SK-N-SH treated with all-trans-retinoic acid at 6 μM for 48 hours (cell line): ENCODE measurements around the gene ZNF664.

Experiments
- ATAC-seq: fragments of 200-7000 bp; cut with Tn5 transposase; 3 replicates; pipeline ENCODE4 v1.9.1; 2020; ENCODE audit warnings: mild to moderate bottlenecking, moderate library complexity
- ARNTL ChIP-seq: fragments of 450-650 bp; formaldehyde crosslinking; IDR thresholded peaks from 2 replicates; pipeline ENCODE4 v1.5.0; 2020; ENCODE audit warnings: low read depth, mild to moderate bottlenecking, moderate library complexity, borderline replicate concordance
- BACH2 ChIP-seq: fragments of 250-450 bp; sonication (Bioruptor Pico); IDR thresholded peaks from 2 replicates; pipeline ENCODE4 v1.9.0; 2021; ENCODE audit warnings: mild to moderate bottlenecking, borderline replicate concordance
- CREB5 ChIP-seq: fragments of 250-450 bp; sonication (Bioruptor Pico); IDR thresholded peaks from 2 replicates; pipeline ENCODE4 v1.5.1; 2020; ENCODE audit warnings: low read depth, mild to moderate bottlenecking, moderate library complexity
- CSDC2 ChIP-seq: fragments of 250-450 bp; sonication (Bioruptor Pico); IDR thresholded peaks from 2 replicates; pipeline ENCODE4 v1.5.0; 2020; ENCODE audit warnings: mild to moderate bottlenecking, moderate library complexity
- CSRNP3 ChIP-seq: fragments of 250-450 bp; sonication (Bioruptor Pico); IDR thresholded peaks from 2 replicates; pipeline ENCODE4 v1.5.1; 2021; ENCODE audit warnings: mild to moderate bottlenecking, moderate library complexity
- ESRRG ChIP-seq: fragments of 250-450 bp; sonication (Bioruptor Pico); IDR thresholded peaks from 2 replicates; pipeline ENCODE4 v1.6.1; 2021; ENCODE audit warnings: mild to moderate bottlenecking
- GLIS3 ChIP-seq: fragments of 250-450 bp; sonication (Bioruptor Pico); IDR thresholded peaks from 2 replicates; pipeline ENCODE4 v1.5.0; 2020; ENCODE audit warnings: mild to moderate bottlenecking, moderate library complexity
- ISL1 ChIP-seq: fragments of 250-450 bp; sonication (Bioruptor Pico); IDR thresholded peaks from 2 replicates; pipeline ENCODE4 v2.1.2; 2022; ENCODE audit warnings: mild to moderate bottlenecking, moderate library complexity
- OSR1 ChIP-seq: fragments of 250-450 bp; sonication (Bioruptor Pico); IDR thresholded peaks from 2 replicates; pipeline ENCODE4 v1.8.0; 2022; ENCODE audit warnings: moderate library complexity, mild to moderate bottlenecking, inconsistent platforms
- PATZ1 ChIP-seq: fragments of 250-450 bp; sonication (Bioruptor Pico); IDR thresholded peaks from 2 replicates; pipeline ENCODE4 v1.8.0; 2020; ENCODE audit warnings: mild to moderate bottlenecking, moderate library complexity, borderline replicate concordance
- POU6F1 ChIP-seq: fragments of 250-450 bp; sonication (Bioruptor Pico); IDR thresholded peaks from 2 replicates; pipeline ENCODE4 v1.8.0; 2021; ENCODE audit warnings: low read depth, mild to moderate bottlenecking, moderate library complexity, borderline replicate concordance
- PPARA ChIP-seq: fragments of 250-450 bp; sonication (Bioruptor Pico); IDR thresholded peaks from 2 replicates; pipeline ENCODE4 v1.5.0; 2020; ENCODE audit warnings: mild to moderate bottlenecking, borderline replicate concordance
- RARB ChIP-seq: fragments of 250-450 bp; sonication (Bioruptor Pico); IDR thresholded peaks from 2 replicates; pipeline ENCODE4 v1.8.0; 2021; ENCODE audit warnings: mild to moderate bottlenecking, moderate library complexity
- SNAI2 ChIP-seq: fragments of 250-450 bp; sonication (Bioruptor Pico); IDR thresholded peaks from 2 replicates; pipeline ENCODE4 v1.5.0; 2020; ENCODE audit warnings: mild to moderate bottlenecking, moderate library complexity
- TCF4 ChIP-seq: fragments of 250-450 bp; sonication (Bioruptor Pico); IDR thresholded peaks from 2 replicates; pipeline ENCODE4 v1.8.0; 2021; ENCODE audit warnings: mild to moderate bottlenecking, moderate library complexity, borderline replicate concordance
- TOX ChIP-seq: fragments of 250-450 bp; sonication (Bioruptor Pico); IDR thresholded peaks from 2 replicates; pipeline ENCODE4 v1.8.0; 2021; ENCODE audit warnings: mild to moderate bottlenecking, moderate library complexity, borderline replicate concordance
- TSHZ2 ChIP-seq: fragments of 250-450 bp; sonication (Bioruptor Pico); IDR thresholded peaks from 2 replicates; pipeline ENCODE4 v1.5.0; 2020; ENCODE audit warnings: mild to moderate bottlenecking, moderate library complexity
- ZC3H10 ChIP-seq: fragments of 250-450 bp; sonication (Bioruptor Pico); IDR thresholded peaks from 2 replicates; pipeline ENCODE4 v1.5.1; 2021; ENCODE audit warnings: mild to moderate bottlenecking, moderate library complexity
- ZFP3 ChIP-seq: fragments of 250-450 bp; sonication (Bioruptor Pico); IDR thresholded peaks from 2 replicates; pipeline ENCODE4 v1.5.0; 2020; ENCODE audit warnings: mild to moderate bottlenecking, moderate library complexity
- ZFP30 ChIP-seq: fragments of 450-650 bp; formaldehyde crosslinking; IDR thresholded peaks from 2 replicates; pipeline ENCODE4 v1.5.0; 2022; ENCODE audit warnings: mild to moderate bottlenecking, moderate library complexity
- ZNF565 ChIP-seq: fragments of 450-650 bp; formaldehyde crosslinking; conservative IDR thresholded peaks from 2 replicates; pipeline ENCODE4 v1.5.0; 2020; ENCODE audit warnings: low read depth, mild to moderate bottlenecking, moderate library complexity
- ZNF70 ChIP-seq: fragments of 450-650 bp; formaldehyde crosslinking; IDR thresholded peaks from 2 replicates; pipeline ENCODE4 v1.5.0; 2020; ENCODE audit warnings: mild to moderate bottlenecking, moderate library complexity
- ZNF8 ChIP-seq: fragments of 450-650 bp; formaldehyde crosslinking; IDR thresholded peaks from 2 replicates; pipeline ENCODE4 v1.5.0; 2020; ENCODE audit warnings: mild to moderate bottlenecking, moderate library complexity

Gene ZNF664

GRCh38 chr12:123928274-123928865, 44.6 kb upstream of the ZNF664 start:
- no peak for ATAC-seq
- TF ChIP-seq POU6F1 (CRISPR knock-in tag) (no peak), ARNTL (no peak), ESRRG (no peak), ZFP3 (no peak), SNAI2 (CRISPR knock-in tag) (no peak), ZC3H10 (no peak), TSHZ2 (CRISPR knock-in tag) (no peak), CSDC2 (CRISPR knock-in tag) (no peak), GLIS3 (no peak), ISL1 (no peak), CREB5 (CRISPR knock-in tag) (no peak), ZNF70 (CRISPR knock-in tag) (no peak), PPARA (CRISPR knock-in tag) (no peak)
- TF ChIP-seq, all 23 proteins: peak for 0

- TF ChIP-seq SNAI2 (CRISPR knock-in tag): no peak
- TF ChIP-seq PPARA (CRISPR knock-in tag): no peak
- TF ChIP-seq ZFP30 (CRISPR knock-in tag): no peak
- no peak for TF ChIP-seq ZC3H10
- no peak for TF ChIP-seq ARNTL
- no peak for TF ChIP-seq ZNF70 (CRISPR knock-in tag)
- no peak for TF ChIP-seq TOX (CRISPR knock-in tag)
- TF ChIP-seq ESRRG: no peak
- TF ChIP-seq ZNF565: no peak
- TF ChIP-seq CSDC2 (CRISPR knock-in tag): no peak
- no peak for TF ChIP-seq RARB
- no peak for TF ChIP-seq ISL1
- no peak for TF ChIP-seq TCF4 (CRISPR knock-in tag)
- TF ChIP-seq OSR1 (CRISPR knock-in tag): no peak
- no peak for ATAC-seq
Measured at GRCh38 chr12:123928897-123929296, 44.1 kb upstream of the ZNF664 start.

GRCh38 chr12:123929946-123930583, 43.0 kb upstream of the ZNF664 start:
- TF ChIP-seq RARB: no peak
- no peak for TF ChIP-seq ZC3H10
- no peak for TF ChIP-seq ARNTL
- no peak for TF ChIP-seq PPARA (CRISPR knock-in tag)
- TF ChIP-seq ESRRG: no peak
- no peak for TF ChIP-seq ZNF8 (CRISPR knock-in tag)
- TF ChIP-seq ZNF70 (CRISPR knock-in tag): no peak
- TF ChIP-seq BACH2 (CRISPR knock-in tag): no peak
- no peak for TF ChIP-seq ZNF565
- TF ChIP-seq TOX (CRISPR knock-in tag): no peak
- TF ChIP-seq GLIS3: no peak
- no peak for TF ChIP-seq CSRNP3 (CRISPR knock-in tag)
- TF ChIP-seq CREB5 (CRISPR knock-in tag): no peak
- no peak for TF ChIP-seq PATZ1 (CRISPR knock-in tag)
- TF ChIP-seq, all 23 proteins: peak for 0
- no peak for ATAC-seq
